ENCODE data around the gene COMMD4.
"Not testable (repeated sequence)": the region's sequence is repeated elsewhere in the genome, so short reads cannot be mapped to it uniquely, and the experiment has no call there.

COMMD4 gene

DNA sequence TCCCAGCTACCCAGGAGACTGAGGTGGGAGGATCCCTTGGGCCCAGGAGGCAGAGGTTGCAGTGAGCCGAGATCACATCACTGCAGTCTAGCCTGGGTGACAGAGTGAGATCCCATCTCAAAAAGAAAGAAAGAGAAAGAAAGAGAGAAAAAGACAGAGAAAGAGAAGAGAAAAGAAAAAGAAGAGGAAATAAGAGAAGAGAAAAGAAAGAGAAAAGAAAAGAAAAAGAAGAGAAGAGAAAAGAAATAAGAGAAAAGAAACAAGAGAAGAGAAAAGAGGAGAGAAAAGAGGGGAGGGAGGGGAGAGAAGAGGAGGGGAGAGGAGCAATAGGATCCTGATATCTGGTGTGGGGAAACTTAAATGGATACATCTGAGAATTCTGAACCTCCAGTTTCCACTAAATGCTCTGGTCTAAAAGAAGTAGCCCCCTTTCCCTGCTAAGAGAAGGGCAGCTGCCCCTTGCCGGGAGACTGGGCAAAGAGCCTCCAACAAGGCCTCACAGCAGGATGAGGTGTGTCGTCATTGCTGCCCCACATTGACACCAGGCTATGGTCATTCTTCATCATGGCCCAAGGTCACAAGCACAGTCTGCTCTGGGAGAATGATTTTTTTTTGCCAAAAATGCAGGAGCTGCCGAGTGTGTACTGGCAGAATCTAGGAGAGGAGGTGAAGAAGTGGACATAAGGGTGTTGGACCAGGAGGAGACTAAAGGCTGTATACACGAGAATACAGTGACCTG is 21.1 kb upstream of the COMMD4 start:
- no peak for DNase-seq
- no peaks in the 10 kb centered on the region for H3K9me3 Mint-ChIP-seq
- H3K36me3 Mint-ChIP-seq (ENCODE audit: insufficient read depth), result peaks cover 1% of the 10 kb centered on the region
- peaks cover 10% of the 10 kb centered on the region in 2 donors for H3K4me1 Mint-ChIP-seq (ENCODE audit: low read depth in 2 of 2)
- H3K27ac Mint-ChIP-seq, result peak overlapping the region in 1 of 2 donors; percentile 33
- H3K4me3 Mint-ChIP-seq, result no peak overlapping the region
- H3K27me3 Mint-ChIP-seq, result peaks cover 0 to under 1% of the 10 kb centered on the region in 2 donors
- no peak for ATAC-seq (replicated peaks)

DNA sequence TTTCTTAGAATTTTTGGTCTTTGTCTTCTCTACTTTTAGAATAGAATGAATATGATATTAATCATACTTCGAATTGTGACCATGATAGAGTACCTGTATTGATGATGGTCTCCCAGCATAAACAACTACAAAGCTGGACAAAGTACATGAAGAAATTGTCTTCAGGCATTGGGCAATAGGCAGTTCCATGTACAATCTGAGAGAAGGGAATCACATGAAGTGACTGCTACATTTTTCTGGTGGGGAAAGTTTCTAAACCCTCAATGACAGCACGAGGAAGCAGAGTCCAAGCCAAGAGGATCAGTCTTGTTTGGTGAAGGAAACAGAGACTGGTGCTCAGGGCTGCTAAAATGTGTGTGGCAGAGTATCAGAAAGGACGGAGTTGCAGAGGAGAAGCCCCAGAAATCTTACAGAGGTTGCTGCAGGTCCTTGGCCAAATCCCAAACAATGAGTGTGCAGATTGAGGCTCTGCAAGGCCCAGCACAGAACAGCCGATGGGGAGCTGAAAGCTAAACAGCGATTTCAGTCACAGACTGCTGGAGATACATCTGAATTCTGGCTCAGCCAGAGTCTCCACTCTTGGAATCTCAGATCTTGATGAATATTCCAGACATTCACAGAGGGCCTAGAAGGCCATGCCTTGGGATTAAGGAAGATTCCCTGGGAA is 16.5 kb upstream of the COMMD4 start:
- H3K36me3 Mint-ChIP-seq (ENCODE audit: insufficient read depth); H3K4me3 Mint-ChIP-seq; H3K4me1 Mint-ChIP-seq (ENCODE audit: low read depth in 2 of 2); ATAC-seq (replicated peaks); H3K9me3 Mint-ChIP-seq; H3K27me3 Mint-ChIP-seq; DNase-seq; H3K27ac Mint-ChIP-seq: not testable (repeated sequence)

DNA sequence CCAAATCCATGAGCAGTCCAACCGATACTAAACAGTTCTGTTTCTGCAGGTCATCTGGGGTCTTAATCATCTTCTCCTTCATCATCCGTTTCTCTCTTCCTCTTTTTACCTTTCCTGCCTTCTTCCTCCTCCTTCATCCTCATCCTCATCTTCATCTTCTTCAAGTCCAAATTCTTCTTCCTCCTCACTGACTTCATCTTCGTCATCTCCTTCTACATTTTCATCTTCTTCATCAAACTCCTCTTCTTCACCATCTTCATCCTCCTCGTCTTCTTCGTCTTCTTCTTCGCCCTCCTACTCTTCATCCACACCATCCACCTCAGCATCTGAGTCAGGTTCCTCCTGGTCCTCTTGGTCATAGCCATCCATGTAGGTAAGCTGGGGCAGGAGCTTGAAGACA is 14.2 kb upstream of the COMMD4 start:
- no peaks in the 10 kb centered on the region for H3K27me3 Mint-ChIP-seq
- H3K9me3 Mint-ChIP-seq, result no peaks in the 10 kb centered on the region
- H3K4me1 Mint-ChIP-seq (ENCODE audit: low read depth in 2 of 2), result no peaks in the 10 kb centered on the region
- H3K4me3 Mint-ChIP-seq, result no peak overlapping the region
- H3K27ac Mint-ChIP-seq, result no peak overlapping the region
- H3K36me3 Mint-ChIP-seq (ENCODE audit: insufficient read depth), result no peaks in the 10 kb centered on the region
- DNase-seq, result no peak
- ATAC-seq (replicated peaks), result no peak

DNA sequence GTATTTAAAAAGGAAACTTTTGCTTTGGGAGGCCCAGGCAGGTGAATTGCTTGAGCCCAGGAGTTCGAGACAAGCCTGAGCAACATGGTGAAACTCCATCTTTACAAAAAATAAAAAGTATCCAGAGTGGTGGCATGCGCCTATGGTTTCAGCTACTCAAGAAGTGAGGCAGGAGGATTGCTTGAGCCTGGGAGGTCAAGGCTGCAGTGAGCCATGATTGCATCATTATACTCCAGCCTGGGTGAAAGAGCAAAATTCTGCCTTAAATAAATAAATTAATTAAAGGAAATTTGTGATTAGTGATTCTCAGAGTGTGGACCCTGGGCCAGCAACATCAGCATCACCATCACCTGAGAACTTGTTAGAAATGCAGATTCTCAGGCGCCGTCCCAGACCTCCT is 9.9 kb upstream of the COMMD4 start:
- H3K36me3 Mint-ChIP-seq (ENCODE audit: insufficient read depth), result no peaks in the 10 kb centered on the region
- ATAC-seq (replicated peaks), result no peak

DNA sequence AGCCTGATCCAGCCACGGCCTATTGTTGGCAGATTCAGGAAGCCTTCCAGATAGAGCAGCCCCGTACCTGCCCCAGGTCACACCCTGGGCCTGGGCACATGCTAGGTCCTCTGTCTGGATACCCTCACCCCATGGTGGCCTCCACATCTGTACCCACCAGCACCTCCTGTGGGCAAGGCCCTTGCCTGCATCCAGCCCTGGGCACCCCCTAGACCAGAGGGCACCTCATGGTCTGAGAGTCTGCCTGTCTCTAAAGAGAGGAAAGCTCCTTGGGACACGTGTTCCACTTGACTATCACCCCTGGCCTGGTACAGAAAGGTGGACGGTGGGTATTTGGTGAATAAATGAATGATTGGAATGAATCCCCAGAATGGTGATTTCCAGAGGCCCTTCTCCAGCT is 8.9 kb upstream of the COMMD4 start:
- no peaks in the 10 kb centered on the region for H3K4me1 Mint-ChIP-seq (ENCODE audit: low read depth in 2 of 2)
- ATAC-seq (replicated peaks), result no peak

More for the DNA sequence above, 9.9 kb upstream of the COMMD4 start:
- Mint-ChIP-seq H3K27me3 (peaks cover 0 to 9% of the 10 kb centered on the region in 2 donors), H3K27ac (no peak overlapping the region), H3K4me3 (no peak overlapping the region), H3K9me3 (no peaks in the 10 kb centered on the region), H3K4me1 (ENCODE audit: low read depth in 2 of 2) (no peaks in the 10 kb centered on the region)
- DNase-seq, result no peak

DNA sequence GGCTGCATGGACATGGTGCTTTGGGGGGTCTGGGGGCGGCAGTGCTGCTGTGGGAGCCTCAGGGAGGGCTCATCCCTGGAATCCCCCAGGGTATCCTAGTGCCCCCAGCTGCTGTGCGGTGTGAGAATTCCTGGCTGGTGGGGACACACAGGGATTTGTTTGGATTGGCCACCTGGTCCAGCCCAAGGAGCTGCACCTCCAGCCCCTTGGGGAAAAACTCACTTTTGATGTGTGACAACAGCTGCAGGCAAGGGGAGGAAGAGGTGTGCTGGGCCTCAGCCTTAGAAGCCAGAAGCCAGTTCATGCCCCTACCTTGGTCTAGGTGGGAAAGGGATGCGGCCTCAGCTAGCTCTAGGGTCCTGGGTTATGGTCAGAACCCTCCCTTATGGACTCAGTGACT is 8.4 kb upstream of the COMMD4 start:
- Mint-ChIP-seq H3K36me3 (ENCODE audit: insufficient read depth) (no peaks in the 10 kb centered on the region), H3K27ac (no peak overlapping the region), H3K4me3 (no peak overlapping the region), H3K4me1 (ENCODE audit: low read depth in 2 of 2) (no peaks in the 10 kb centered on the region), H3K9me3 (no peaks in the 10 kb centered on the region), H3K27me3 (peaks cover 0 to 9% of the 10 kb centered on the region in 2 donors)
- DNase-seq (no peak), ATAC-seq (replicated peaks) (no peak)

More for the DNA sequence above, 8.9 kb upstream of the COMMD4 start:
- Mint-ChIP-seq H3K27ac (no peak overlapping the region), H3K4me3 (no peak overlapping the region), H3K9me3 (no peaks in the 10 kb centered on the region), H3K27me3 (peaks cover 0 to 9% of the 10 kb centered on the region in 2 donors), H3K36me3 (ENCODE audit: insufficient read depth) (no peaks in the 10 kb centered on the region)
- no peak for DNase-seq

DNA sequence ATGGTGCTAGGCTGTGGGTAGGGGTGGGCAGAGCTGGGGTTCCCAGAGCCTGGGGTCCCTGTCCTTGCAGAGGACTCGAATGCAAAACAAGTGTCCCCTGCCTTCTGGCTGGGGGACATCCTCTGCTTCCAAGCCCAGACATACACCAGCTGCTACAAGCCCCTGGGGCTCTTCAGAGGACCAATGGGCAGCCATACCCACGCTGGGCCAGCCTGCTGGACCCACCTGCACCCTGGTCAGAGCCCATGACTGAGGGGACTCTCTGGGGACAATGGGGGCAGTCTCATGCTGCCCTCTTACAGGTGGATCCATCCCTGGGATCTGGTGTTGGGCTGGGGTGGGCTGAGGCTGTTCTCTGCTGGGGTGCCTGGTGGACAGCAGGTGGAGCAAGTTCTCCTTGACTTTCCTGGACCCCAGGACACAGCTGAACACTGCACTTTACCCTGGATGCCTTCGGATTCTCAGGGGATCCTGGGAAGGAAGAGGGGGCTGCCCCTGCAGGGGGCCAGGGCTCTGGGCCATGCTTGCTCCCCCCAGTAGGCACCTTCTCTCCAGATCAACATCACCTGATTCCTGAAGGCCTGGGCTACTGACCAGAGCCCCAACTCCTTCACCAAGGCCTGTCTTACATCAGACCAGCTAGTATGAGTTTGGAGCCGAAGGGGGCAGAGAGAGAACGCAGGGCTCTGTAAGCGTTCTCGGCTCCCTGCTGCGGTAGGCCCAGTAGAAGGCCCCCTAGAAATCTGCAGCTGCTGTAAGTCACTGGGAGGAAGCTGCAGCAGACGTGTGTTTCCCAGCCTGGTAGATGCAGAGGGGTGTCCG is 7.2 kb upstream of the COMMD4 start:
- no peaks in the 10 kb centered on the region for H3K9me3 Mint-ChIP-seq
- H3K4me1 Mint-ChIP-seq (ENCODE audit: low read depth in 2 of 2), result no peaks in the 10 kb centered on the region
- ATAC-seq (replicated peaks) (no peak), DNase-seq (no peak)
- no peak overlapping the region for H3K27ac Mint-ChIP-seq
- no peaks in the 10 kb centered on the region for H3K36me3 Mint-ChIP-seq (ENCODE audit: insufficient read depth)
- H3K27me3 Mint-ChIP-seq, result peaks cover 0 to 9% of the 10 kb centered on the region in 2 donors
- no peak overlapping the region for H3K4me3 Mint-ChIP-seq

DNA sequence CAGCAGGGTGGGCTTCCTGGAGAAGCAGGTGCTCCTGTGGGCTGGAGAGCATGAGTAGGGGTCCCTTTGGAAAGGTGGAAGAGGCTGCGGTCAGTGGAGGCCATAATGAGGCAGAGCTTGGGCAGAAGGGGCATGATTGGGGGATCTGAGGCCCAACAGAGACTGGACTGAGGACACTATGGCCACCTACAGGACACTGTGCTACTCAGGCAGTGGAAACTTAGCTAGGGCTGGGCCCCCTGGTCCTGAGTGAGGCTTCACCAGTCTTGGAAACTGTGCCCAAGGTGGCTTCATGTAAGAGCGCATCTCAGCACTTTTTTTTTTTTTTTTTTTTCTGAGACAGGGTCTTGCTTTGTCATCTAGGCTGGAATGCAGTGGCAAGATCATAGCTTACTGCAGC is 6.3 kb upstream of the COMMD4 start:
- H3K4me3 Mint-ChIP-seq, result no peak overlapping the region
- no peaks in the 10 kb centered on the region for H3K9me3 Mint-ChIP-seq
- H3K27ac Mint-ChIP-seq, result no peak overlapping the region
- no peak for DNase-seq
- no peaks in the 10 kb centered on the region for H3K4me1 Mint-ChIP-seq (ENCODE audit: low read depth in 2 of 2)
- no peaks in the 10 kb centered on the region for H3K36me3 Mint-ChIP-seq (ENCODE audit: insufficient read depth)
- ATAC-seq (replicated peaks), result no peak
- H3K27me3 Mint-ChIP-seq, result peaks cover 0 to 9% of the 10 kb centered on the region in 2 donors

DNA sequence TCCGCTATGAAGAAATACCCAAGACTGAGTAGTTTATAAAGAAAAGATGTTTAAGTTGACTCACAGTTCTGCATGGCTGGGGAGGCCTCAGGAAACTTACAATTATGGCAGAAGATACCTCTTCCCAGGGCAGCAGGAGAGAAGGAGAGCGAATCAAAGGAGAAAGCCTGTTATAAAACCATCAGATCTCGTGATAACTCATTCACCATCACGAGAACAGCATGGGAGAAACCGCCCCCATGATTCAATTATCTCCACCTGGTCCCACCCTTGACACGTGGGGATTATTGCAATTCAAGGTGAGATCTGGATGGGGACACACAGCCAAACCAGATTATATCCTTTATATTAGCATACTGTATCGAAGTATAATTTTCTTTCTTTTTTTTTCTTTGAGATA is 3.8 kb upstream of the COMMD4 start:
- H3K36me3 Mint-ChIP-seq (ENCODE audit: insufficient read depth); H3K4me3 Mint-ChIP-seq; H3K27me3 Mint-ChIP-seq; DNase-seq; H3K9me3 Mint-ChIP-seq; ATAC-seq (replicated peaks): not testable (repeated sequence)
- H3K27ac Mint-ChIP-seq, result peak overlapping the region in 1 of 2 donors; percentile 58
- H3K4me1 Mint-ChIP-seq (ENCODE audit: low read depth in 2 of 2), result peaks cover 13 to 18% of the 10 kb centered on the region in 2 donors

DNA sequence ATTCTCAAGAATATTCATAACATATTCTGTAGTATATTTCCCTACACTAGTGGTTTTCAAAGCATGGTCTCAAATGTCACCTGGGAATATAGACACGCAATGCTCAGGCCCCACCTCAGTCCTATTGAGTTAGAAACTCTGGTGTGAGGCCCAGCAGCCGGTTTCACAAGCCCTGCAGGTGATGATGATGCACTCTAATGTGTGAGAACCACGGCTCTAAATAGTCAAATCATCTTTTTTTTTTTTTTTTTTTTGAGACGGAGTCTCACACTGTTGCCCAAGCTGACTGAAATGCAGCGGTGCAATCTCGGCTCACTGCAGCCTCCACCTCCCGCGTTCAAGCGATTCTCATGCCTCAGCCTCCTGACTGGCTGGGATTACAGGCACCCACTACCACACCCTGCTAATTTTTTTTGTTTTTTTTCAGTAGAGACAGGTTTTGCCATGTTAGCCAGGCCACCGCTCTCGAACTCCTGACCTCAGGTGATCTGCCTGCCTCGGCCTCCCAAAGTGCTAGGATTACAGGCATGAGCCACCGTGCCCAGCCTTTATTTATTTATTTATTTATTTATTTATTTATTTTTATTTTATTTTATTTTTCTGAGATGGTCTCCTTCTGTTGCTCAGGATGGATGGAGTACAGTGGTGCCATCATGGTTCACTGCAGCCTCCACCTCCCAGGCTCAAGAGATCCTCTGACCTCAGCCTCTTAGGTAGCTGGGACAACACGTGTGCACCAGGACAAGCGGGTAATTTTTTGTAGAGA is 2.0 kb upstream of the COMMD4 start:
- peaks cover 13% of the 10 kb centered on the region for H3K36me3 Mint-ChIP-seq (ENCODE audit: insufficient read depth)
- peak; percentile 59 for ATAC-seq (replicated peaks)
- H3K27me3 Mint-ChIP-seq, H3K4me3 Mint-ChIP-seq, H3K9me3 Mint-ChIP-seq, DNase-seq: not testable (repeated sequence)
- H3K27ac Mint-ChIP-seq, result peak overlapping the region in 1 of 2 donors; percentile 25
- peaks cover 18 to 22% of the 10 kb centered on the region in 2 donors for H3K4me1 Mint-ChIP-seq (ENCODE audit: low read depth in 2 of 2)

DNA sequence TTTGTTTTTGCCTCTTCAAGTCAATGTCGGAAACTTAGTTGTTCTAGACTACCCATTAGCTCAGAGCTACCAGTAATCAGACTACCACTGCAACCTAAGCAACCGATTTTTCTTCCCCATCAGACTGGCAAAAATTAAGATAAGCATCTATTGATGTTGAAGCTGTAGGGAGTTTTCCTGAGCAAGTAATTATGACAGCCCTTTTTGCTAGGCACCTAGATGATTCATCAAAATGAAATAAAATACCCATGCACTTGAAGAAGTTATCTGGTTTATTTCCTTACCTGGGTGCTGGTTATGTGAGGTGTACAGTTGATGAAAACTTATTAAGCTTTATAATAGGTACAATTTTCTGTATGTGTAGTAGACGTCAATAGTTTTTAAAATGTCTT is 554 bp upstream of the COMMD4 start:
- peak overlapping the region; percentile 92 to 93 for H3K4me3 Mint-ChIP-seq
- H3K4me1 Mint-ChIP-seq (ENCODE audit: low read depth in 2 of 2), result peaks cover 18 to 22% of the 10 kb centered on the region in 2 donors
- DNase-seq (no peak), ATAC-seq (replicated peaks) (no peak)
- H3K36me3 Mint-ChIP-seq (ENCODE audit: insufficient read depth), result peaks cover 17% of the 10 kb centered on the region
- H3K27me3 Mint-ChIP-seq, result no peaks in the 10 kb centered on the region
- H3K9me3 Mint-ChIP-seq, result no peaks in the 10 kb centered on the region
- peak overlapping the region; percentile 90 to 95 for H3K27ac Mint-ChIP-seq

DNA sequence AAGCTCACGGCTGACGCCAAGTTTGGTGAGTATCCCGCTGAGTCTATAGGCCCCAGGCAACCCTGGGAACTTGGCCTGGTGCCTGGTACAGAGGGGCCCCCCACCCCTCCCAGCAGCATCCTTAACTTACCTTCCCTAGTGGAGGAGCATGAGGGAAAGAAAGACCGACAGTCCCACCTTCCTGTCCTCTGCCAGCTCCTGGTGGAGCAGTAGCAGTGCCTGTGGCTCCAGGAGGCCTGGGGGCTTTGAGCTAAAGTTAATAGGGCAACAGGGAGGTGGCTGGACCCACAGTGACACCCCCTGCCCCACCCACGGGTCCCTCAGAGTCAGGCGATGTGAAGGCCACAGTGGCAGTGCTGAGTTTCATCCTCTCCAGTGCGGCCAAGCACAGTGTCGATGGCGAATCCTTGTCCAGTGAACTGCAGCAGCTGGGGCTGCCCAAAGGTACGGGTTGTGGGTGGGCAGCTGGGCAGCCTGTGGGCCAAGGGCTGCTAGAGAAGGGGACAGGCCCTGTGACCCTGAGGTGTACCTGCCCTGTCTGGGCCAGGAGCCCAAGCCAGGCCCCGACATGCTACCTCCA is 2.9 kb downstream of the COMMD4 start:
- DNase-seq (no peak), ATAC-seq (replicated peaks) (no peak)
- no peaks in the 10 kb centered on the region for H3K27me3 Mint-ChIP-seq
- H3K4me3 Mint-ChIP-seq, result no peak overlapping the region
- peaks cover 26% of the 10 kb centered on the region for H3K36me3 Mint-ChIP-seq (ENCODE audit: insufficient read depth)
- peak overlapping the region in 1 of 2 donors; percentile 53 for H3K27ac Mint-ChIP-seq
- H3K4me1 Mint-ChIP-seq (ENCODE audit: low read depth in 2 of 2), result peaks cover 18 to 22% of the 10 kb centered on the region in 2 donors
- no peaks in the 10 kb centered on the region for H3K9me3 Mint-ChIP-seq

Data from effector memory CD8-positive, alpha-beta T cell (primary cell).